Measurements from ENCODE around the gene TMEM143.
A peak's percentile ranks its signal among the peaks of the same experiment; 100 is the strongest.
"Not testable (repeated sequence)": the region's sequence is repeated elsewhere in the genome, so short reads cannot be mapped to it uniquely, and the experiment has no call there.

TMEM143 gene

DNA sequence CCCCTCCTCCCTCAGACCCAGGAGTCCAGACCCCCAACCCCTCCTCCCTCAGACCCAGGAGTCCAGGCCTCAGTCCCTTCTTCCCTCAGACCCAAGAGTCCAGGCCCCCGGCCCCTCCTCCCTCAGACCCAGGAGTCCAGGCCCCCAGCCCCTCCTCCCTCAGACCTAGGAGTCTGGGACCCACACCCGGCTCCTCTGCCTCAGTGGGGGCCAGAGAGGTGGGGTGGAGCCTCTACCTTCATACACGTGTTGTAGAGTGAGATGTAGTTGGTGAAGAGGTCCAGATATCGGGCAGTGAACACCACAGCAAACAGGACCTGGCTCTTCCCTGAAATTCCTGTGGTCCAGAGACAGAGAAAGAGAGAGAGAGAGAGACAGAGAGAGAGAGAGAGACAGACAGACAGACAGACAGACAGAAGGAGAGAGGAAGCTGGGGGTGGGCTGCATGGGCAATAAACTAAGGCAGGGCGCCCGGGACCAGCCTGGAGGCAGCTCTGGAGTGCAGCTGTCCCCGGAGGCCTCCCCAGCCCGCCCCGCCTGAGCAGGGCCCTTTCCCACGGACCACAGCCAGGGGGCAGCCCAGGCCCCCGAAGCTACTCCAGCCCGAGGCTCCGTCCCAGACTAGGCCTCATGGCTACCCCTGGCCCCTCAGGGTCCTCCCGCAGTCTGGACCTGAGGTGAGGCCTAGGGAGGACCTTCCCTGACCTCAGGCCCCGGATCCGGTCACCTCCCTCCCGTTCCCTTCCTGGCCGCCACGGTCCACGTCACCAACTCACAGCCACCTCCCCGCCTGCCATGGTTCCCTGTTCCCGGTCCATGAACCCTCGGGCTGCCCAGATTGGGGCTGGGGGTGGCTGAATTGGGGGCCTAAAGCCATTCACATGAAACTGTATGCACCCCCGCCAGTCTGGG is 26.7 kb upstream of the TMEM143 start:
- peak; percentile 60 to 61 for DNase-seq

GRCh38 chr19:48386981-48387380 is 23.2 kb upstream of the TMEM143 start:
- no peak for DNase-seq

DNA sequence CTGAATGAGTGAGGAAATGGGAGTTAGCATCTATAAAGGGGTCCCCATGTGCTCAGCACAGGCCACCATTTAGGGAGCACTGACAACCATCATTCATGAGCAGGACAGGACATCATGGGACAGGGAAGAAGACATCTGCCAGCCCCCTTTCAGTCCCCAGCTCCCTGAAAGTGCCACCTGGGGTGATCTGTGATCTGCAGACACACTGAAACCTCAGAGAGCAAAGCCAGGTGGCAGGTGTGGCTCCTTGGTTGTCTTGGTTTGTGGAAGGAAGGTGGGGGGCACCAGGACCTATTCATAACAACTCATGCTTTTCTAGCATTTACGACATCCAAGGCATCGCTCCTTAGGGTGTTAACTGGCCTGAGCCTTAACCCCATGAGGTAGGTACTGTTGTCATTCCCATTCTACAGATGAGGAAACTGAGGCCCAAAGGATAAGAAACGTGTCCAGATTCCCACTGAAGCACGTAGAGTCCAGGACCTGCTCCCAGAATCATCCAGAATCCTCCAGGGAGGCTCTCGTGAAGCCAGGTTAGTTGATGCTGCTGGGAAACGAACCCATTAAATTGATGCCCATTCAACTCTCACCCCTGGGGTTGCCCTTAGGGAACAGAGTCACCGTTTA is 21.8 kb upstream of the TMEM143 start:
- no peak for DNase-seq

GRCh38 chr19:48382286-48382685 is 18.5 kb upstream of the TMEM143 start:
- no peak for DNase-seq

GRCh38 chr19:48381178-48381950 is 17.6 kb upstream of the TMEM143 start:
- no peak for DNase-seq

- no peak for DNase-seq
These were observed 15.3 kb upstream of the TMEM143 start for GRCh38 chr19:48379058-48379457.

DNA sequence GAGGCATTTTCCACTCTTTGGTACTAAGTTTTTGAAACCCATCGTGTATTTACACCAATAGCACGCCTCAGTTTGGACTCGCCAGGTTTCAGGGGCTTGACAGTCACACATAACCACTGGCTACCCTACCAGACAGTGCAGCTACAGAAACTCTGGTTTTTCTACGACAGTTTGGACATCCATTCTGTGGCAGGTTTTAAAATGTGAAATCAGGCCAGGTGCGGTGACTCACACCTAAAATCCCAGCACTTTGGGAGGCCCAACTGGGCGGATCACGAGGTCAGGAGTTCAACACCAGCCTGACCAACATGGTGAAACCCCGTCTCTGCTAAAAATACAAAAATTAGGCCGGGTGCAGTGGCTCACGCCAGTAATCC is 14.4 kb upstream of the TMEM143 start:
- DNase-seq: no peak

- DNase-seq: no peak
These were observed 9.8 kb upstream of the TMEM143 start for GRCh38 chr19:48373567-48373966.

DNA sequence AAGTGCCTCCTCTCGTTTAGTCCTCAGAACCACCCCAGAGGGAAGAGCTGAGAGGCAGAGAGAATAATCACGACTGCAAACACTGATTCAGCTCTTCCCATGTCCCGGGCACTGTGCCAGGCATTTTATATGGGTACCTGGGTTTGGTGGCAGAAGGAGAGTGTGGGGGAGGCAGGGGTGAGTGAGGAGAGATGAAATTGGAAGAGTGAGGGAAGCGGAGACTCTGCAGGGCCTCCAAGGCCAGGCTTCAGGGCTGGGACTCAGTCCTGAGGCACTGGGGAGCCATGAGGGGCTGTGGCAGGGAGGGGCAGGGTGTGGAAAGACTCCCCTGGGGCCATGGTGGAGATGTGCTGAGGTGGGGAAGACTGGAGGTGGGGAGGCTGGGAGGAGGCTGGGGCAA is 9.2 kb upstream of the TMEM143 start:
- DNase-seq: no peak

GRCh38 chr19:48371771-48372170 is 8.0 kb upstream of the TMEM143 start:
- not testable (repeated sequence) for DNase-seq

DNA sequence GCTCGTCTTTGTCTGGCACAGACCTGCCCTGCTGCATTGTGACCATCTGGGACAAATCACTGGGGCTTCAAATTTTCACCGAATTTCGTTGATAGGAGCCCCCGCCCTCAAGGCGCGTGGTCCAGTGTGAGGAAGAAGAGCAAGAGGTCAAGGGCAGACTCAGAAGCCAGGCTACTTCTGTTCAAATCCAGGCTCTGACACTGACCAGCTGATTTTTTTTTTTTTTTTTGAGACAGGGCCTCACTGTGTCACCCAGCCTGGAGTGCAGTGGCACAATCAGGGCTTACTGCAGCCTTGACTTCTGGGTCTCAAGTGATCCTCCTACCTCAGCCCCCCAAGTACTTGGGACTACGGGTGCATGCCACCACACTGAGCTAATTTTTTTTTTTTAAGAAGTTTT is 7.6 kb upstream of the TMEM143 start:
- DNase-seq: no peak

- no peak for DNase-seq
These were observed 7.2 kb upstream of the TMEM143 start for GRCh38 chr19:48370955-48371354.

- DNase-seq: no peak
These were observed 5.2 kb upstream of the TMEM143 start for GRCh38 chr19:48368936-48369335.

- DNase-seq: no peak
These were observed 4.1 kb upstream of the TMEM143 start for GRCh38 chr19:48367855-48368254.

- no peak for DNase-seq
These were observed 1.9 kb upstream of the TMEM143 start for GRCh38 chr19:48365602-48366001.

DNA sequence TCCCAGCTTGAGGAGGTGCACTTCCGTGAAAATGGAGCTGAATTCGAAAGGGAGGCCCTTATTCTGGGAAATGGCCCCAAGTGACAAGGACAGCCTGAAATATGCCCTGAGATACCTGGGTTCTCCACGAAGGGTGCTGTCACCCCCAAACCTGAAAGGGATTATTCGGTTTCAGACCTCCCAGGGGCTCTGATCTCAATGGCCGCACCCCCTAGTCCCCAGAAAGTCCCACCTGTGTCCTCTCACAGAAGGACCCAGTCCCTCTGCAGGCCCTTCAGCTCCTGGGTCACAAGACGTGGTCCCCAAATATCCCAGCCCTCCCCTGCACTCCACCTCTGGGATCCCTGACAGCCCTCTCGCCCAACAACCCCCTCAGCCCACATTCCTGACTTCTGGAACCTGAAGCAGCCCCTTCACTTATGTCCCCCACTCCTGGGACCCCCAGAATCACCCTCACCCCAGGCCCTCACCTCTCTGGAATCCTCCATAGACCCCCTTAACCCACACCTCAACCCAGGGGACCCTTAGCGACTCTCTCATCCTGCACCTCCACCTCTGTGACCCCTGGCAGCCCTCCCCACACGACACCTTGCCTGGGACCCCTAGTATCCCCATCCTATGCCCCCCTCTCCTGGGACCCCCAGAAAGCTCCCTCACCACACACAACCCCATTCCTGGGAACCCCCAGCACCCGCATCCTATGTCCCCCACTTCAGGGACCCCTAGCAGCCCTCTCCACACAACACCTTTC is 1.0 kb upstream of the TMEM143 start:
- no peak for DNase-seq

DNA sequence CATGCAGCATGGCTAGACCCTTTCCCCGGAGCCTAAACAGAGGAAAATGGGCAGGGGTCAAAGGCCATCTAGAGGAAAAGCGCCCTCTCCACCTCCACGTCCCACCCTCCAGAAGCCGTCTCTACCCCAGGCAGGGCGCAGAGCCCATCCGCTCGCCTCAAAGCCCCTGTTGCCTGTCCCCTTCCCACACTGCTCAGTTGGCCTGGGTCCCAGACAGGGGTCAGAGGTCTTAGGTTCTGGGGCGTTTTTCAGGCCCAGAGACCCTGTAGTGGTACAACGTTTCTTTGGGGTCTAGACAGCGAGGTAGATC is 285 bp downstream of the TMEM143 start:
- DNase-seq: no peak

- peak; percentile 85 to 88 for DNase-seq
These were observed 832 bp downstream of the TMEM143 start for GRCh38 chr19:48362716-48363499.

DNA sequence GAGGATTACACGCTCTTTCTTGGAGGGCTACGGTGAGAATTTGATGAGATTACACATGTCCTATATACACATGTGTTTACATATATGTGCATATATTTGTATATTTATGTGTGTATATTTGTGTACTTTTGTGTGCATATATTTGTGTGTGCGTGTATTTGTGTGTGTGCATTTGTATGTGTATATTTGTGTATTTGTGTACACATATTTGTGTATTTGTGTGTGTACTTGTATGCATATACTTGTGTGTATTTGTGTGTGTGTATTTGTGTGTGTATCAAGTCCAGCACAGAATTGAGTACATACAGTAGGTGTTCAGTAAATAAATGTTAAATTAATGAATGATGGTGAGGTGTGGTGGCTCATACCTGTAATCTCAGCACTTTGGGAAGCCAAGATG is 1.8 kb downstream of the TMEM143 start:
- DNase-seq: no peak

DNA sequence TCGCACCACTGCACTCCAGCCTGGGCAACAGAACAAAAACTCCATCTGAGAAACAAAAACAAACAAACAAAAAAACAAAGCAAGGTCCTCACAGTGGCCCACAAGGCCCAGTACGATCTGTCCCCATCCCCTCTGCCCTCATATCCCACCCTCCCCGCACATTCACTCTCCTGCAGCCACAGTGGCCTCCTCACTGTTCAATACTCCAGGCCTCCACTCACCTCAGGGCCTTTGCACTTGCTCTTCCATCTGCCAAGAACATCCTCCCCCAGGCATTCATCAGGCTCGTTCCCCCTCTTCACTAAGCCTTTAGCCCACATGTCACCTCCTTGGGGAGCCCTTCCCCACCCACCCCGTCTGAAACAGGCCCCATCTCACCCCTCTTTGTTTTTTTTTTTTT is 4.6 kb downstream of the TMEM143 start:
- no peak for DNase-seq

DNA sequence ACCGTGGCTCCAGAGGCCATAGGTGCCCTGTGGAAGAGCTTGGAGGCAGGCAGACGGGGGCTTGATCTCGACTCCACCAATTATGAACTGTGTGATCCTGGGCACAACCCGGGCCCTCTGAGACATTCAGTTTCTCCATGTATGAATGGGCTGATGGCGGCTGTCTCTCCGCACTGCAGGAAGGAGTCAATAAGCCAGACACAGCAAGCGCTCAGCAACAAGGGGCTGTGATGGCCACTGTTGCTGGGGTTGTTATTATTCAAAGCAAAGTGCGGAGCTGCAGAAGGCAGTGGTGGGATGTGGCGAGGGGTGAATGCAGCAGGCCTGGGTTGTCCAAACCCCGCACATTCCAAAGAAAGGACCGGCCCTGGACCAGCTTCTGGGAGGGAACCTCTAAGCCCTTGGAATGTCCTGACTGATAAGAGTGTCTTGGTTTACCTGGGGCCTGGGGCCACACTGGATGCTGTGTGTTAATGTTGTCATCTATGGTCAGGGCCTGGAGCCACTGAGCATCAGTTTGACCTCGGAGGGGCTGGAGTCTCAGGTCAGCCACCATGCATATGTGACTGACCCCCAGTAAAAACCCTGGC is 8.3 kb downstream of the TMEM143 start:
- no peak for DNase-seq

All from stimulated activated CD4-positive, alpha-beta T cell treated with anti-CD3 and anti-CD28 coated beads, Interleukin-4, amount 100 ng/mL, for 4 hours (primary cell).